SH-SY5Y (cell line): ENCODE data around the gene MRAS.

Source experiments
- GATA2 ChIP-seq: IDR thresholded peaks from 2 replicates; pipeline ENCODE4 v1.6.1; 2011; ENCODE audit warnings: mild to moderate bottlenecking, low read depth, low read length
- GATA3 ChIP-seq: IDR thresholded peaks from 2 replicates; pipeline ENCODE4 v1.6.1; 2011; ENCODE audit warnings: low read depth, mild to moderate bottlenecking, low read length, moderate library complexity

Gene MRAS

GRCh38 chr3:138329984-138330293 is 18.4 kb upstream of the MRAS start:
- TF ChIP-seq GATA2 (no peak), GATA3 (no peak)

DNA sequence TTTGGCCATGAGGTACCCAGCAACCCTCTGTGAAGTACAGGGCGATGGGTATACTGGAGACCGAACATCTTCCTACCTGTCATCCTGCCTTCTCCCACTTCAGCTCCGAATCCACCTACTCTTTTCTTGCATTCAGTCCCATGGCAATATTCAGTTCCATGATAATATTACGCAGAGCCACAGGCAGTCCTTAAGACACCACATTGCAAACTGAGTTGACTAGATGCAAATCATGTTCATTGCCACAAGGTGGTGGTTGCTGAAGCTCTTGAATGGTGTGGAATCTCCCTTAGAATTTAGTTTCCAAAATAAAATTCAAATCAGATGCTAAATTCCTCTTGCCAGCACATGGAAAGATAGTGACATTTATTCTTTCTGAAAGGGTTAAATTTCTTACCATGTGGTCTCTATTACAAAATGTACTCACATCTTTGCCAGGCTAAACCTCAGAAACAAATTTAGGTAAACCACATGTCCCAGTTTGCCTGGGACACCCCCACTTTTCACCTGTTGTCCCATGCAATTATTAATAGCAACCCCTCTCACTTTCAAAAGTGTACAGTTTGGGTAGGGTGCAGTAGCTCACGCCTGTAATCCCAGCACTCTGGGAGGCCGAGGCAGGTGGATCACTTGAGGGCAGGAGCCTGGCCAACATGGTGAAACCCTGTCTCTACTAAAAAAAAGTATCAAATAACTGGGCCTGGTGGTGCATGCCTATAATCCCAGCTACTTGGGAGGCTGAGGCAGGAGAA is 17.1 kb upstream of the MRAS start:
- no peak for TF ChIP-seq GATA2
- no peak for TF ChIP-seq GATA3

GRCh38 chr3:138332472-138333073 is 15.8 kb upstream of the MRAS start:
- TF ChIP-seq GATA2 (no peak), GATA3 (no peak)

GRCh38 chr3:138334608-138335007 is 13.8 kb upstream of the MRAS start:
- TF ChIP-seq GATA2: no peak
- TF ChIP-seq GATA3: no peak

GRCh38 chr3:138336454-138336999 is 11.9 kb upstream of the MRAS start:
- TF ChIP-seq GATA3 (no peak), GATA2 (no peak)

DNA sequence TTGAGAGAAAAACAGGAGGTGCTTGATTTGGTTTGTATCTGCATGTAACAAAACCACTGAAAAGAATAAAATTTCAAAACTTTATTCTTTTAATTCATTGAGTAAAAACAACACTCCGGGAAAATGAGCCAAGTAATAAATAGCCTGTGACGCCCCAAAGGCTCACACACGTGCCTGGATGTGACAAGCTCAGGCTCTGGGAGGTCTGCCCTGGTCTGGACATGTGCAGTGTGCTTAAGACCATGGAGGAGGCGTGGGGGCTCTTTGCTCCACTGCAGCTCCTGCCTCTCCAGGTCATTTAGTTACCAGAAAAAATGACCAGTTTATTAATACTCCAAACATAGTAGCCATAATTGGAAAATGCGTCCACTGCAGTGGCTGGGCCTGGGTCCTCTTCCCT is 10.1 kb upstream of the MRAS start:
- TF ChIP-seq GATA3 (no peak), GATA2 (no peak)

DNA sequence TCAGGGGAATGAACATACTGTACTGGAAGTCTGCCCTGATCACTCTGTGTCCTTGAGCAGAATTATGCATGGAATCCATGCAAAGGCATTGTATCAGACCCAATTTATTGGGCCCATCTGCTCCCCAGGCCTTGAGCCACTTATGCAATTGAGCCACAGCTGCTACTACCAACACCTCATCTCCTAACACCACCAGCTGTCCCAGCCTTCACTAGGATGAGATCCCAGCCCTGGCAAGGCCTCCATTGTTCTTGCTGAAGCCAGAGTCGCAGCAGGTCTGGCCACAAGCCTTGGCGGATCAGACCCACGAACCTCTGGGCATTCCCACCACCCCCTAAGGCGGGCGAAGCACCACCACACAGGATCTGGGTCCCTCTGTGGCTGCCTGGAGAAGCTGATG is 9.6 kb upstream of the MRAS start:
- no peak for TF ChIP-seq GATA2
- no peak for TF ChIP-seq GATA3

- no peak for TF ChIP-seq GATA2
These were observed 7.9 kb upstream of the MRAS start for GRCh38 chr3:138340511-138340910.

DNA sequence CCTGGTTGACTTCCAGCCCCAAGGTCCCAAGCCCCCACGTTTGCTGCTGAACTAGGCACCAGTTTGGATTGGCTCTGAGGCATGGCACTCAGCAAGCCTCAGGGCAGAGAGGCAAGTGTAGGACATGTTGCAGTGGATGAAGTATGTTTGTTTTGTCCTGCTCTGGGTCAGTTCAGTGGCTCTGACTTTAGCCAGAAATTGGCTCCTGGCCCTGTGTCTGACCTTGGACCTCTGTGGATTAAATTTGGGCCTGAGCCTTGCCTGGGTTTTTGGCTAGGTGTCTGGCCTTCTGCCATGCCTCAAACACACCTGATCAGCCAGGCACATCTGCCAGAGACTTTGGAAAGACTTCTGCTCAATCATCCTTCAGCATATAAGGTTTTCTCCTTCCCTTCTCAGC is 3.6 kb upstream of the MRAS start:
- TF ChIP-seq GATA2 (no peak), GATA3 (no peak)

DNA sequence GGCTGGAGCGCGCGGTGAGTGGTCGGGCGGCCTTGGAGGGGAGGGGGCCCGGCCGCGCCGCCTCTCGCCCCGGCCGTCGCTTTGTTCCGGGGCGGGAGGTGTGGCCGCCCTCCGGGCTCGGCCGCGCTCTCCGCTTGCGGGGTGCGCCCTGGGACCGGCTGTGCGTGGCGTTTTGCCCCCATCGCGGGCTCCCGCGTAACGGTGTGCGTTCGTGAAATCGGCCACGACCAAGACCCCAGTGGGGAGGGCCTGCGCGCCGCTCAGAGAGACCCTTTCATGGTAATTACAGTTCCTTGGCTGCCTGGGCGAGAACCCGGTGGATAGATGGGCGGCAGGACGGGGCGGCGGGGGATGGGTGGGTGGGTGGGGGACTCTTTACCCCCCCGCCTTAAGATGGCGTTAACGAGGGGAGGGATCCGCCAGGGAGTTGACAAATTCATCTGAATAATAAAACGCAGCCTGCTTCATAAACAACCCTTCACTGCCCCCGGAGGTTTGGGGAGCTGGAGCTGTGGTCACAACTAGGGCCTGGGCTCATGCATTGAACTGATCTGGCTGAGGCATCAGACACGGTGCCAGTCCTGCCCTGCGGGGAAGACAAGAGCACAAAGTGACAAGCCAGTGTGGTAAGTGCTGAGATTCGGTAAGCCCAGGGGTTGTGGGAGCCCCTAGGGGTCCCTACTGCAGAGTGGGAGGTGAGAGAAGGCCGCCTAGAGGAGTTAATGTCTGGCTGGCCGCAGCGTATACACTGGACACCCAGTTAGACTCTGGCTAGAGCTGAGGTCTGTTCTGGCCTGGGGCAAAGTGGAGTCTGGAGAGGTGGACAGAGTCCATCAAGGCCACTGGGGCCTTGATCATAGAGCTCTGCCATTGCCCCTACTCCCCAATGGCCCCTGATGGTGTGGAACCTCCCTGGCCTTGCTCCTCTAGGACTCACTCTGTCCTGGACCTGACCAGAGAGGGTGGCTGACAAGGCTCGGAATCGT is 668 bp downstream of the MRAS start:
- TF ChIP-seq GATA3 (no peak), GATA2 (no peak)

GRCh38 chr3:138349926-138350665 is 1.7 kb downstream of the MRAS start:
- no peak for TF ChIP-seq GATA2
- TF ChIP-seq GATA3: no peak

- no peak for TF ChIP-seq GATA3
- TF ChIP-seq GATA2: no peak
These were observed 2.8 kb downstream of the MRAS start for GRCh38 chr3:138351151-138351550.

GRCh38 chr3:138351916-138352550 is 3.7 kb downstream of the MRAS start:
- TF ChIP-seq GATA2 (no peak), GATA3 (no peak)

GRCh38 chr3:138354376-138354775 is 6.0 kb downstream of the MRAS start:
- TF ChIP-seq GATA2: no peak
- TF ChIP-seq GATA3: no peak
